ENCODE data around the gene SEC11C. TPM values are rescaled to one million over a fixed set of nuclear protein-coding genes. Genes with fewer than 3 reads are reported as not detected.
A peak's percentile ranks its signal among the peaks of the same experiment; 100 is the strongest.

The SEC11C gene
- 10 to 100 TPM; 27.1 to 38.3 TPM for total RNA-seq
- polyA plus RNA-seq (ENCODE audit: insufficient read depth, low read depth, low replicate concordance), result 64.3 TPM
- long read RNA-seq, donor 1, transcript SEC11C-204 (6 exons, 1,202 nt), result major isoform, 23 of 26 reads
- long read RNA-seq, donor 1, partial matches to known transcripts, result 0 of 26 reads
- long read RNA-seq, donor 1, other reads (novel, unspliced or antisense), result 0 of 26 reads
- long read RNA-seq, donor 2, transcript SEC11C-204 (6 exons, 1,202 nt), result major isoform, 34 of 40 reads
- long read RNA-seq, donor 2, partial matches to known transcripts, result 0 of 40 reads
- long read RNA-seq, donor 2, other reads (novel, unspliced or antisense), result 0 of 40 reads

DNA sequence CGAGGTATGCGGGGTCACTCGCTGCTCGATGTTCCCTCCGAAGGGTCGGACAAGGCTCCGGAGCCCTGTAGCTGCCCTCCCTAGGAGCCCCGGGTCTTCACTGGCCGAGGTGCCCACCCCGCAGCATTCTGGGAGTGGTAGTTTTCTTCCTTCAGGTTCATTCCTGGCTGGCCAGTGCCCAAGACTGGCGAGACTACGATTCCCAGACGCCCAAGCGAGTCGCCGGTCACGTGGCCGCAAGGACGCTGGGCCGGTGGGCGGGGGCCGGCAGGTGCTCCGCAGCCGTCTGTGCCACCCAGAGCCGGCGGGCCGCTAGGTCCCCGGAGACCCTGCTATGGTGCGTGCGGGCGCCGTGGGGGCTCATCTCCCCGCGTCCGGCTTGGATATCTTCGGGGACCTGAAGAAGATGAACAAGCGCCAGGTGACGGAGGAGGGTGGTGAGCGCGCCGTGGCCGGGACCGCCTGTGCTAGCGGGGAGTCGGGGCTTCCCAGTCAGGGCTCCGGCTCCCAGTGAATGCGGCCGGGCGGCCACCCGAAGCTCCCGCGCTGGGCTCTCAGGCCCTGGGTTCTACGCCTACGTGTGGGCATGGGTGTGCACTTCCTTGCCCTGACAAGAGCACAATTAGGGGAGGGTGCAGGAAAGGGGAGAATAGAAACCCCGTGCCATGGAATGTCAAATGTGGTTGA is at the start of gene SEC11C:
Gene SEC11C (plus strand): TSS at position 270 of the 687 bp plus-strand sequence. CDS start 65 bp downstream, at position 335.
- intact Hi-C loops (cut with DNase I; ENCODE audit: low total_unique reads), result no loop called here

DNA sequence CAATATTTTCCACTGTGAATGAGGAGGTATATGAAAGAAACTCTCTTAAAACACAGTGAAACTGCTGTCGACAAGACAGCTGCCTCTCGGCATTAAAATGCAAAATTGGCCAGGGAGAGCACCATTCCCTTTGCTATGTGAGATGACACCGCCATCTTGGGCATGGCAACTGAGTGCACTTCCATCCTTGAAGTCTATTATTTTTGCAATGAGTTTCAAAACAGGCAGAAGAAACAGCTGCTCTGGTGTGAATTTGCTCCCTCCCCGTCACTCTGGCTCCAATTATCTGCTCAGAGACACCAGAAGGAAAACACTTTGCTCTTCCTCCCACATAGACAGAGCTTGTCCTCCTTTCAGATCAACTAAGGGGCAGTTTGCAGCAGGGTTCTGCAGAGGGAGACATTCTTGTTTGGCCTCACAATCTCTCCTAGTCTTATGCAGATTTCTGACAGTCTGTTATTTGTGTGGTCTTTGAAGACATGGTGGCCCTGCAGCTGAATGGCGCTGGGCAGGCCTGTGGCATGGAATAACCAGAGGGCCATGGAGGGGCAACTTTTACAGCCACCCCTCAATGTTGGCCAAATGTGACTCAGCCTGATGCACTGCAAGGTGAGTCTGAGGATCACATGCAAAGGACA is 48.6 kb upstream of the SEC11C start:
- intact Hi-C loops (cut with DNase I; ENCODE audit: low total_unique reads), result no loop called here
- Histone ChIP-seq H3K4me1 (no peaks in the 10 kb centered on the region), H3K27me3 (no peaks in the 10 kb centered on the region), H3K9me3 (no peaks in the 10 kb centered on the region), H3K36me3 (ENCODE audit: low read depth, missing control alignments) (no peaks in the 10 kb centered on the region), H3K4me3 (no peak overlapping the region), H3K27ac (no peak overlapping the region)
- 81 to 86% methylated on average over 5 of the region's 5 CpGs for WGBS, 2 donors
- DNase-seq, result no peak
- no peak for TF ChIP-seq POLR2A (IDR thresholded peaks at IDR 0.05)
- TF ChIP-seq, protein P1, sequence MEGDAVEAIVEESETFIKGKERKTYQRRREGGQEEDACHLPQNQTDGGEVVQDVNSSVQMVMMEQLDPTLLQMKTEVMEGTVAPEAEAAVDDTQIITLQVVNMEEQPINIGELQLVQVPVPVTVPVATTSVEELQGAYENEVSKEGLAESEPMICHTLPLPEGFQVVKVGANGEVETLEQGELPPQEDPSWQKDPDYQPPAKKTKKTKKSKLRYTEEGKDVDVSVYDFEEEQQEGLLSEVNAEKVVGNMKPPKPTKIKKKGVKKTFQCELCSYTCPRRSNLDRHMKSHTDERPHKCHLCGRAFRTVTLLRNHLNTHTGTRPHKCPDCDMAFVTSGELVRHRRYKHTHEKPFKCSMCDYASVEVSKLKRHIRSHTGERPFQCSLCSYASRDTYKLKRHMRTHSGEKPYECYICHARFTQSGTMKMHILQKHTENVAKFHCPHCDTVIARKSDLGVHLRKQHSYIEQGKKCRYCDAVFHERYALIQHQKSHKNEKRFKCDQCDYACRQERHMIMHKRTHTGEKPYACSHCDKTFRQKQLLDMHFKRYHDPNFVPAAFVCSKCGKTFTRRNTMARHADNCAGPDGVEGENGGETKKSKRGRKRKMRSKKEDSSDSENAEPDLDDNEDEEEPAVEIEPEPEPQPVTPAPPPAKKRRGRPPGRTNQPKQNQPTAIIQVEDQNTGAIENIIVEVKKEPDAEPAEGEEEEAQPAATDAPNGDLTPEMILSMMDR (IDR thresholded peaks at IDR 0.05), result no peak

More for the DNA sequence above, at the start of gene SEC11C:
- Histone ChIP-seq H3K27ac (peak within 1 kb of the TSS; percentile 23 to 86), H3K9me3 (no peaks in the 10 kb centered on the region), H3K27me3 (no peaks in the 10 kb centered on the region), H3K4me3 (peak within 1 kb of the TSS; percentile 80 to 95), H3K4me1 (peaks cover 7% of the 10 kb centered on the region), H3K36me3 (ENCODE audit: low read depth, missing control alignments) (no peaks in the 10 kb centered on the region)
- DNase-seq, result peak; percentile 99
- TF ChIP-seq POLR2A (IDR thresholded peaks at IDR 0.05), result no peak
- WGBS, 2 donors, result 0% methylated on average over 16 to 47 of the region's 55 CpGs

DNA sequence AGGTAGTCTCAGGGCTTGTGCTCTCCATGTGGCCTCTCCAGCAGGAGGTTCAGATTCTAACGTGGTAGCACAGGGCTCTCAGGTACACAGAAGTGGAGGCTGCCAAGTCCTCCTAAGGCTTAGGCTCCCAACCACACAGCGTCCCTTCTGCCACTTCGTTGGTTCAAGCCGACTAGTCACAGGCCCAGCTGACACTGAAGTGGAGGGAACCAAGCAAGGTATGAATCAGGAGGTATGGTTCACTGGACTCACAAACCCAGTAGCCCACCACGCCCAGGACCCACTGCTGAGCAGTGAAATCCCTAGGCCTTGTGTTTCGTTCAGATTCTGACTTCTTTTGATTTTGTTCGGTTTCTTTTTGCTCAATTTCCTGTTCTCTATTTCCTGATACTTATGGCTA is 46.0 kb upstream of the SEC11C start:
- WGBS, 2 donors, result 83 to 90% methylated on average over 7 of the region's 7 CpGs
- no peak for DNase-seq
- H3K27ac ChIP-seq, result no peak overlapping the region

DNA sequence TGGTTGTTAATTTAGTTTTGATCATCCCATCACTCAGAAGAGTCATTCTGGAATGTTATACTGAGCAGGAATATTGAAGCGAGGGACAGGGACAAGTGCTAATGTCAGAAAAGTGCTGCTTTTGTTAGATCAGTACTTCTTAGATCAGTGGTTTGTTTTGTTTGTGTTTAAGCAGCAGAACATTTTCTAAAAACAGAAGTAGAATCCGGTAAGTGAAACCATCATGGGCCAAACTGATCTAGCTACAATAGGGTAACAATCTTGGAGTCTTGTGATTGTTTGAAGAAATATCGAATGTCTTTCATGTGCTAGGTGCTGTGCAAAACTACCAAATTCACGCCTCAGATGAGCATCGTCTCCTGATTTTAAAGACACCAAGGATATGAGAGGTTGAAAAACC is 45.1 kb upstream of the SEC11C start:
- Histone ChIP-seq H3K27ac (no peak overlapping the region), H3K4me1 (no peaks in the 10 kb centered on the region), H3K9me3 (no peaks in the 10 kb centered on the region), H3K27me3 (no peaks in the 10 kb centered on the region), H3K36me3 (ENCODE audit: low read depth, missing control alignments) (no peaks in the 10 kb centered on the region), H3K4me3 (no peak overlapping the region)
- DNase-seq, result no peak
- intact Hi-C loops (cut with DNase I; ENCODE audit: low total_unique reads), result no loop called here
- 94% methylated on average over 5 of the region's 5 CpGs for WGBS, 2 donors
- TF ChIP-seq, protein P1 (IDR thresholded peaks at IDR 0.05), result no peak
- no peak for TF ChIP-seq POLR2A (IDR thresholded peaks at IDR 0.05)

More for the DNA sequence above, 46.0 kb upstream of the SEC11C start:
- no peaks in the 10 kb centered on the region for H3K9me3 ChIP-seq
- intact Hi-C loops (cut with DNase I; ENCODE audit: low total_unique reads), result no loop called here
- TF ChIP-seq, protein P1 (IDR thresholded peaks at IDR 0.05), result no peak
- no peak for TF ChIP-seq POLR2A (IDR thresholded peaks at IDR 0.05)
- H3K27me3 ChIP-seq, result no peaks in the 10 kb centered on the region
- H3K4me1 ChIP-seq, result no peaks in the 10 kb centered on the region
- H3K36me3 ChIP-seq (ENCODE audit: low read depth, missing control alignments), result no peaks in the 10 kb centered on the region
- H3K4me3 ChIP-seq, result no peak overlapping the region

DNA sequence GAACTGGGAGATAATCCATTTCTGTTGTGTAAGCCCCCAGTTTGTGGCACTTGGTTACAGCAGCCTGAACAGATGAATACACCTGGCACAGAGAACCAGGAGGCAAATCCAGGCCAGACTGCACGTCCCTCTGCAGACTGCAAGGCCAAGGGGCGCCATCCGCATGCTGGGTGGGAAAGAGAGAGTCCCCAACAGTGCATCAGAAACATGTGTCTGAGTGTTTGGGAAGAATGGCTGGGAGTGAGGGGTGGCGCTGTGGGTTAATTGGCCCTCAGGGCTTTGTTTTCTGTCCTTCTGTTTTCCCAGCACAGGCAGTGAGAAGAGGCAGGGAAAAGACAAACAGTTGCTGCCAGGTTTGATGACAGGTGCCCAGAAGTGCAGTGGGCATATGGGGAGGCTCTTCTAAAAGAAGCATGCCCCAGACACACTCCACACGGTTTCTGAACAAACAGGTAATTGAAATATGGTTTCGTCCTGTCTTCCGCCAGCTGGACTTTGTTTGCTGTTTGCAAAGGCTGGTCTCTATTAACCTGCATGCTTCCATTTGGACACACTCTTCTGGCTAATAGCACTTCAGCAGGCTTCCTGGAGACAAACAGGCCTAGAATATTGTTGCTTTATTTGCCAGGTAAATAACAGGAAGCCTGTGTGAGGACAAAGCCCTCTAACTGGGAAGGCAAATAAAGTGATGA is 43.4 kb upstream of the SEC11C start:
- Histone ChIP-seq H3K36me3 (ENCODE audit: low read depth, missing control alignments) (no peaks in the 10 kb centered on the region), H3K4me3 (no peak overlapping the region), H3K27ac (no peak overlapping the region), H3K4me1 (no peaks in the 10 kb centered on the region), H3K27me3 (no peaks in the 10 kb centered on the region), H3K9me3 (no peaks in the 10 kb centered on the region)
- intact Hi-C loops (cut with DNase I; ENCODE audit: low total_unique reads), result no loop called here
- 86 to 87% methylated on average over 7 of the region's 7 CpGs for WGBS, 2 donors
- no peak for DNase-seq
- no peak for TF ChIP-seq POLR2A (IDR thresholded peaks at IDR 0.05)
- TF ChIP-seq, protein P1 (IDR thresholded peaks at IDR 0.05), result no peak
